Natural killer cell (primary cell): ENCODE measurements around the gene PTPRN2. TPM values are rescaled to one million over a fixed set of nuclear protein-coding genes. Genes with fewer than 3 reads are reported as not detected.

ENCODE experiments used
- ATAC-seq, 3 donors: fragments of 150-1000 bp in 2 of 3; fragments of 200-7000 bp in 1 of 3; cut with Tn5 transposase; 1 replicate in 1 of 3; 2 replicates in 2 of 3; pipeline ENCODE4 v1.10.0; 2021; ENCODE audit warnings: mild to moderate bottlenecking in 2 of 3, moderate library complexity in 2 of 3
- DNase-seq, 2 donors: peaks; one replicate each; pipeline versions ENCODE4 v3.0.0 to v3.0.0-alpha.2; 2013 to 2021; ENCODE audit warnings: mixed read lengths in 1 of 2
- H3K27ac ChIP-seq: one replicate; pipeline ENCODE4 v1.5.1; 2013; ENCODE audit warnings: mild to moderate bottlenecking, low read length
- H3K27me3 ChIP-seq: one replicate; pipeline ENCODE4 v1.6.1; 2013; ENCODE audit warnings: low read length; ENCODE audit not compliant: control insufficient read depth, insufficient read depth
- H3K36me3 ChIP-seq: one replicate; pipeline ENCODE4 v1.6.1; 2013; ENCODE audit warnings: low read length; ENCODE audit not compliant: control insufficient read depth, insufficient read depth
- H3K4me1 ChIP-seq: one replicate; pipeline ENCODE4 v1.6.1; 2013; ENCODE audit warnings: low read length; ENCODE audit not compliant: control insufficient read depth, insufficient read depth
- H3K4me3 ChIP-seq: one replicate; pipeline ENCODE4 v1.5.1; 2013; ENCODE audit warnings: low read length
- H3K9me3 ChIP-seq: one replicate; pipeline ENCODE4 v1.6.1; 2013; ENCODE audit warnings: low read length; ENCODE audit not compliant: control insufficient read depth, insufficient read depth
- H3K27ac Mint-ChIP-seq, 2 donors: one replicate each; pipeline ENCODE4 v1.8.0; 2022; ENCODE audit warnings: mild to moderate bottlenecking in 2 of 2, mixed read lengths in 2 of 2, moderate library complexity in 1 of 2
- H3K27me3 Mint-ChIP-seq, 2 donors: one replicate each; pipeline ENCODE4 v1.8.0; 2022; ENCODE audit warnings: low read depth in 2 of 2, mixed read lengths in 2 of 2
- H3K36me3 Mint-ChIP-seq: one replicate; pipeline ENCODE4 v1.8.0; 2022; ENCODE audit warnings: mixed read lengths
- H3K4me1 Mint-ChIP-seq, 2 donors: one replicate each; pipeline ENCODE4 v1.8.0; 2022; ENCODE audit warnings: mixed read lengths in 2 of 2
- H3K4me3 Mint-ChIP-seq: one replicate; pipeline ENCODE4 v1.8.0; 2022; ENCODE audit warnings: mild to moderate bottlenecking, moderate library complexity, mixed read lengths
- H3K9me3 Mint-ChIP-seq, 2 donors: one replicate each; pipeline ENCODE4 v1.8.0; 2022; ENCODE audit warnings: mixed read lengths in 2 of 2
- CTCF ChIP-seq: fragments of 200-600 bp; IDR thresholded peaks from one replicate; pipeline ENCODE4 v1.8.0; 2022; ENCODE audit warnings: antibody characterized with exemption
- WGBS: methylation state at CpG from one replicate; pipeline ENCODE4 v1.1.7; 2013; ENCODE audit warnings: missing lambda C conversion rate; ENCODE audit not compliant: insufficient coverage; 5-methylcytosine and 5-hydroxymethylcytosine counted together
- intact Hi-C: fragments of 100-400 bp; cut with micrococcal nuclease; formaldehyde crosslinking; loops from one replicate; pipeline ENCODE4 v1.14.2; 2022
- total RNA-seq, 4 donors: library from RNA; stranded (reverse); fragments of 120-200 nt in 1 of 4; gene quantifications; one replicate each; pipeline versions ENCODE4 v1.2.3 to v1.2.4, GENCODE V29; 2013 to 2022

PTPRN2 gene
- total RNA-seq, 3 donors from 2014 or later (not counting 1 experiment from before 2014, with no cell fraction given) = 1.3 to 2.5 (median 1.9) TPM

GRCh38 chr7:158558816-158559215 lies 28.8 kb downstream of the PTPRN2 start:
- no peak for ATAC-seq
- Mint-ChIP-seq H3K4me3 (no peak overlapping the region), H3K27ac (no peak overlapping the region), H3K9me3 (peaks cover 0 to 2% of the 10 kb centered on the region in 2 donors), H3K27me3 (peaks cover 0 to 3% of the 10 kb centered on the region in 2 donors), H3K4me1 (no peaks in the 10 kb centered on the region), H3K36me3 (no peaks in the 10 kb centered on the region)
- Histone ChIP-seq H3K27me3 (no peaks in the 10 kb centered on the region), H3K4me3 (no peak overlapping the region), H3K4me1 (no peaks in the 10 kb centered on the region), H3K9me3 (no peaks in the 10 kb centered on the region), H3K27ac (no peak overlapping the region), H3K36me3 (no peaks in the 10 kb centered on the region)
- 56% methylated on average over 2 of the region's 3 CpGs for WGBS
- intact Hi-C loops = no loop called here
- no peak for TF ChIP-seq CTCF
- no peak for DNase-seq

- intact Hi-C loops = no loop called here
- ATAC-seq (no peak), DNase-seq (no peak)
- H3K4me1 Mint-ChIP-seq = no peaks in the 10 kb centered on the region
- Histone ChIP-seq H3K9me3 (no peaks in the 10 kb centered on the region), H3K4me1 (no peaks in the 10 kb centered on the region), H3K36me3 (no peaks in the 10 kb centered on the region), H3K27ac (no peak overlapping the region), H3K27me3 (no peaks in the 10 kb centered on the region), H3K4me3 (no peak overlapping the region)
- no peak overlapping the region for H3K27ac Mint-ChIP-seq
- no peak overlapping the region for H3K4me3 Mint-ChIP-seq
- no peak for TF ChIP-seq CTCF
- 93% methylated on average over 9 of the region's 9 CpGs for WGBS
- H3K9me3 Mint-ChIP-seq = peaks cover 0 to 2% of the 10 kb centered on the region in 2 donors
- no peaks in the 10 kb centered on the region for H3K36me3 Mint-ChIP-seq
- H3K27me3 Mint-ChIP-seq = peaks cover 0 to 3% of the 10 kb centered on the region in 2 donors
Observed at GRCh38 chr7:158557441-158557755, 30.2 kb downstream of the PTPRN2 start.

GRCh38 chr7:158556721-158557440 lies 30.7 kb downstream of the PTPRN2 start:
- Histone ChIP-seq H3K27ac (no peak overlapping the region), H3K4me1 (no peaks in the 10 kb centered on the region), H3K36me3 (no peaks in the 10 kb centered on the region), H3K4me3 (no peak overlapping the region), H3K9me3 (no peaks in the 10 kb centered on the region), H3K27me3 (no peaks in the 10 kb centered on the region)
- H3K27ac Mint-ChIP-seq = no peak overlapping the region
- no peak for TF ChIP-seq CTCF
- DNase-seq (no peak), ATAC-seq (no peak)
- WGBS = 96% methylated on average over 69 of the region's 69 CpGs
- H3K36me3 Mint-ChIP-seq = no peaks in the 10 kb centered on the region
- no peak overlapping the region for H3K4me3 Mint-ChIP-seq
- no peaks in the 10 kb centered on the region for H3K4me1 Mint-ChIP-seq
- intact Hi-C loops = no loop called here
- peaks cover 0 to 3% of the 10 kb centered on the region in 2 donors for H3K27me3 Mint-ChIP-seq
- H3K9me3 Mint-ChIP-seq = peaks cover 0 to 2% of the 10 kb centered on the region in 2 donors

- Histone ChIP-seq H3K4me1 (no peaks in the 10 kb centered on the region), H3K36me3 (no peaks in the 10 kb centered on the region), H3K9me3 (no peaks in the 10 kb centered on the region), H3K27ac (no peak overlapping the region), H3K27me3 (no peaks in the 10 kb centered on the region), H3K4me3 (no peak overlapping the region)
- no peak for ATAC-seq
- Mint-ChIP-seq H3K27me3 (peaks cover 0 to 3% of the 10 kb centered on the region in 2 donors), H3K9me3 (peaks cover 0 to 2% of the 10 kb centered on the region in 2 donors), H3K4me3 (no peak overlapping the region), H3K36me3 (no peaks in the 10 kb centered on the region), H3K4me1 (no peaks in the 10 kb centered on the region), H3K27ac (no peak overlapping the region)
- TF ChIP-seq CTCF = no peak
- DNase-seq = no peak
- intact Hi-C loops = no loop called here
- whole genome bisulfite sequencing = 93% methylated on average over 18 of the region's 18 CpGs
Observed at GRCh38 chr7:158555034-158555520, 32.5 kb downstream of the PTPRN2 start.
